Gastroesophageal sphincter (tissue), 4 donors: ENCODE measurements around the gene CEACAM5. TPM values are rescaled to one million over a fixed set of nuclear protein-coding genes. Genes with fewer than 3 reads are reported as not detected.

Source experiments
- ATAC-seq: fragments of 150-250 bp; one replicate; pipeline ENCODE4 v1.9.1; 2016; ENCODE audit warnings: mild to moderate bottlenecking, moderate library complexity
- H3K27ac ChIP-seq, 4 donors: fragments of 200-600 bp; sonication (generic) in 3 of 4; 1 replicate in 3 of 4; 2 replicates in 1 of 4; pipeline ENCODE4 v1.5.1; 2016 to 2019
- H3K27me3 ChIP-seq: fragments of 200-600 bp; sonication (generic); one replicate; pipeline ENCODE4 v1.5.1; 2019
- H3K36me3 ChIP-seq, 2 donors: fragments of 200-600 bp; sonication (generic); one replicate each; pipeline ENCODE4 v1.5.1; 2019; ENCODE audit warnings: control low read depth in 1 of 2
- H3K4me1 ChIP-seq, 3 donors: fragments of 200-600 bp; sonication (generic); 1 replicate in 2 of 3; 2 replicates in 1 of 3; pipeline ENCODE4 v1.5.1; 2016 to 2019; ENCODE audit warnings: control low read depth in 2 of 3
- H3K4me3 ChIP-seq, 2 donors: fragments of 200-600 bp; sonication (generic); one replicate each; pipeline ENCODE4 v1.5.1; 2019; ENCODE audit warnings: mild to moderate bottlenecking in 1 of 2, moderate library complexity in 1 of 2
- H3K9me3 ChIP-seq, 3 donors: fragments of 200-600 bp; sonication (generic); one replicate each; pipeline ENCODE4 v1.5.1; 2017 to 2019; ENCODE audit warnings: control low read depth in 2 of 3
- CTCF ChIP-seq, 4 experiments: fragments of 200-600 bp in 2 of 4; fragments of 450-650 bp in 2 of 4; sonication (generic) in 1 of 4; IDR thresholded peaks; one replicate each; pipeline ENCODE4 v1.5.1; 2017 to 2019; ENCODE audit warnings: antibody characterized with exemption in 4 of 4, mild to moderate bottlenecking in 2 of 4, moderate library complexity in 2 of 4
- EP300 ChIP-seq: sonication (generic); formaldehyde crosslinking; IDR thresholded peaks from one replicate; pipeline ENCODE4 v1.6.1; 2017; ENCODE audit warnings: antibody characterized with exemption, mild to moderate bottlenecking
- POLR2A ChIP-seq, 2 donors: fragments of 450-650 bp; IDR thresholded peaks; one replicate each; pipeline ENCODE4 v1.6.1; 2017; ENCODE audit warnings: antibody characterized with exemption in 2 of 2, mild to moderate bottlenecking in 2 of 2, moderate library complexity in 1 of 2
- POLR2AphosphoS5 ChIP-seq: sonication (generic); formaldehyde crosslinking; IDR thresholded peaks from one replicate; pipeline ENCODE4 v1.6.1; 2017; ENCODE audit warnings: antibody characterized with exemption
- WGBS, 2 donors: methylation state at CpG; one replicate each; pipeline ENCODE4 v1.1.5; 2018; ENCODE audit warnings: low coverage in 1 of 2; 5-methylcytosine and 5-hydroxymethylcytosine counted together
- total RNA-seq, 4 donors: library from RNA; depleted of rRNA; stranded (reverse); fragments of >200 nt; gene quantifications; one replicate each; pipeline ENCODE4 v1.1.0, GENCODE V29; 2016

Gene CEACAM5
- total RNA-seq, 4 donors from 2014 or later: 0.31 to 13.9 (median 0.31) TPM; not detected in 1

DNA sequence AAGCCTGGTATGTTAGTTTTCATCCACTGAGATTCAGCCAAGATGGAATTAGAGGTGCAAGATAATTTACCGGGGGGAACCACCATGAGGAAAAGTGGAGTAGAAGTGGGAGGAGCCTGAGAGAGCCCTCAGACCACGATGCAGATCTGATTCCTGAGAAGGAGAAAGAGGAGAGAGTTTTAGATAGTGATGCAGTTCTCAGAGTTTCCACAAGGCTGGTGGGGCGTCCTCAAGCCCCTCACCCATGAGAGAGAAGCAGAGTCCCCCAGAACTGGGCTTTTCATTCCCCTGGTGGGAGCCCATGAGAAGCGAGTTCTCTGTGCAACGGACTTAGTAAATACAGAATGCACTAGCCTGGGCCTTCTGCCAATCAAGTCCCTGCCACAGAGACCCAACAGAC lies 18.1 kb downstream of the CEACAM5 start:
- Histone ChIP-seq H3K27me3 (peaks cover 58% of the 10 kb centered on the region), H3K4me1 (no peaks in the 10 kb centered on the region), H3K36me3 (no peaks in the 10 kb centered on the region), H3K9me3 (no peaks in the 10 kb centered on the region), H3K27ac (no peak overlapping the region), H3K4me3 (no peak overlapping the region)
- ATAC-seq: no peak
- WGBS, 2 donors: 25 to 39% methylated on average over 4 to 5 of the region's 5 CpGs
- TF ChIP-seq CTCF (IDR thresholded peaks at IDR 0.05) (no peak), POLR2AphosphoS5 (no peak), EP300 (no peak), POLR2A (IDR thresholded peaks at IDR 0.05) (no peak)

DNA sequence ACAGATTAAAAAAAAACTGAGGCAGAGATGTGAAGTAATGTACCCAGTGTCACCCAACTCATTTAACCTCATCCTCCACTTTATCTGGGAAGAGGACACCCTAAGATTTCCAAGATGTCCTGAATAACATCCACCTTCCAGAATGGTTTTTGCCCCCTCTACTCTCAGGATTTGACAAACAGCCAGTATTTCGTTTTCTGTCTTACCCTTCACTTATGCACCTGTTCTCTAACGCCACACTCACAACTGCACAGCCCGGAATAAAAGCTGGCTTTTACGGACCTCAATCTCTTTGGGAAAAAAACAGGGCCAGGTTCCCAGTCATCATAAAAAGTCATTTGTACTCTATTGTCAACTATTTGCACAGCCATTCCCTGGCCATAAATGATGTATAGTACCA lies 25.7 kb downstream of the CEACAM5 start:
- no peak for ATAC-seq
- H3K4me3 ChIP-seq: no peak overlapping the region
- no peak for TF ChIP-seq POLR2AphosphoS5
- TF ChIP-seq POLR2A (IDR thresholded peaks at IDR 0.05): no peak
- TF ChIP-seq CTCF (IDR thresholded peaks at IDR 0.05): no peak
- TF ChIP-seq EP300: no peak
- no peaks in the 10 kb centered on the region for H3K4me1 ChIP-seq
- H3K9me3 ChIP-seq: no peaks in the 10 kb centered on the region
- H3K36me3 ChIP-seq: no peaks in the 10 kb centered on the region
- 66% methylated on average over 4 of the region's 4 CpGs; no CpG with 5 or more reads in 1 of the 2 donors for WGBS, 2 donors
- no peak overlapping the region for H3K27ac ChIP-seq
- peaks cover 43% of the 10 kb centered on the region for H3K27me3 ChIP-seq

- Histone ChIP-seq H3K36me3 (no peaks in the 10 kb centered on the region), H3K27ac (no peak overlapping the region), H3K4me1 (no peaks in the 10 kb centered on the region), H3K9me3 (no peaks in the 10 kb centered on the region), H3K4me3 (no peak overlapping the region), H3K27me3 (peaks cover 47% of the 10 kb centered on the region)
- TF ChIP-seq CTCF (IDR thresholded peaks at IDR 0.05): no peak
- TF ChIP-seq POLR2AphosphoS5: no peak
- no peak for TF ChIP-seq EP300
- no peak for TF ChIP-seq POLR2A (IDR thresholded peaks at IDR 0.05)
- 63 to 67% methylated on average over 2 to 3 of the region's 3 CpGs for WGBS, 2 donors
- ATAC-seq: no peak
Observed at GRCh38 chr19:41734585-41734984, 26.2 kb downstream of the CEACAM5 start.

DNA sequence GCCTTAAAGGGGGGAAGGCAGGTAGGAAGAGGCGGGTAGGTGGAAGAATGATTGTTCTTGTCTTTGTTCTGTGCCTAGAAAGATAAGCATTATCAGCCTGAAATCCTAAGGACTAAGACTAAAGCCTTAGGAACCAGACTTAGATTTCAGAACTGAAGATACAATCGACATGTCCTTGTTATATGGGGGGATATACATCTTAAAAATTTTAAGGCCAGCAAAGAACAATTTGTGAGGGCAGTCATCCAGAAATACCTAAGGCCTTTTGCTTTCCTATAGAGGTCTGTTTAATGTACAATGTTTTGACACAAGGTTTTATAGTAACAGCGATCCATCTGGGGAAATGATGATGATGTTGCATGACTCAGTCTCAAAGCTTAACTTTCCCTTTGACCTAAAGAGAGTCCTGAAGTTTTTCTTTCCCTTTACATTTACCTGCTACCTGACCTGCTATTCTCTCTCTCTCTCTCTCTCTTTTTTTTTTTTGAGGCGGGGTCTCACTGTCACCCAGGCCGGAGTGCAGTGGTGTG lies 26.7 kb downstream of the CEACAM5 start:
- Histone ChIP-seq H3K27me3 (peaks cover 46% of the 10 kb centered on the region), H3K9me3 (no peaks in the 10 kb centered on the region), H3K4me3 (no peak overlapping the region), H3K36me3 (no peaks in the 10 kb centered on the region), H3K27ac (no peak overlapping the region), H3K4me1 (no peaks in the 10 kb centered on the region)
- TF ChIP-seq EP300: no peak
- no peak for TF ChIP-seq CTCF (IDR thresholded peaks at IDR 0.05)
- no peak for TF ChIP-seq POLR2AphosphoS5
- no peak for TF ChIP-seq POLR2A (IDR thresholded peaks at IDR 0.05)
- WGBS, 2 donors: 52 to 59% methylated on average over 4 to 5 of the region's 5 CpGs
- ATAC-seq: no peak

DNA sequence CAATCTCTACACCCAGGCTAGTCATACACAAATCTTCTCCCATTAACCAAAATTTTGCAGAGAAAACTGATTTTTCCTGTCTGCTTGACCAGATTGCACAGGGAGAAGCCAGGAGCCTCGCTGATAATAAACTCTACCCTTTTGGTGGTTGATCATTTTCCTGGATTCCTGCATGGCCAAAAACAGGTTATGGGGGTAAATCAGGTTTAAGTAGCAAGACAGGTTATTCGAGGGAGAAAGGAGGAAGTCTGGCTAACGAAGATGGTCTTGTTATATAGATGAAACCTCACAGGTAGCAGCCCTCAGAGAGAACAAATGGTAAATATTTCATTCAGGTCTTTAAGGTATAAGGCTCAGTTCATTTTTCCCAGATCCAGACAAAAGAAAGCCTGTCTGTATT lies 30.9 kb downstream of the CEACAM5 start:
- ATAC-seq: no peak

More for the DNA sequence above, 30.9 kb downstream of the CEACAM5 start:
- TF ChIP-seq CTCF (IDR thresholded peaks at IDR 0.05): no peak
- Histone ChIP-seq H3K9me3 (no peaks in the 10 kb centered on the region), H3K27me3 (peaks cover 32% of the 10 kb centered on the region), H3K36me3 (no peaks in the 10 kb centered on the region), H3K27ac (no peak overlapping the region), H3K4me3 (no peak overlapping the region), H3K4me1 (no peaks in the 10 kb centered on the region)
- WGBS, 2 donors: 33 to 68% methylated on average over 1 to 3 of the region's 3 CpGs
